GM19025 (cell line): ENCODE results near the gene LY6G6F.
"Not testable (repeated sequence)": the region's sequence is repeated elsewhere in the genome, so short reads cannot be mapped to it uniquely, and the experiment has no call there.

Experiments
- ATAC-seq: cut with Tn5 transposase; IDR thresholded peaks from one replicate; pipeline ENCODE4 v1.9.1; 2021; ENCODE audit warnings: mild to moderate bottlenecking, low read depth, moderate library complexity; ENCODE audit not compliant: unreplicated experiment

Gene LY6G6F

GRCh38 chr6:31701666-31702404 is 4.8 kb upstream of the LY6G6F start:
- no peak for ATAC-seq

- no peak for ATAC-seq
Observed at GRCh38 chr6:31702405-31702818, 4.3 kb upstream of the LY6G6F start.

- ATAC-seq: peak; percentile 92
Observed at GRCh38 chr6:31702819-31703716, 3.6 kb upstream of the LY6G6F start, which contains the start of gene ABHD16A. ABHD16A (minus strand) TSS chr6:31703324; CDS start chr6:31703281, 43 bp downstream.

- no peak for ATAC-seq
Observed at GRCh38 chr6:31705931-31706330, 735 bp upstream of the LY6G6F start.

GRCh38 chr6:31707701-31708100 is 1.0 kb downstream of the LY6G6F start:
- no peak for ATAC-seq

GRCh38 chr6:31708224-31708623 is 1.6 kb downstream of the LY6G6F start:
- ATAC-seq: no peak

GRCh38 chr6:31709157-31709556 is 2.5 kb downstream of the LY6G6F start:
- ATAC-seq: not testable (repeated sequence)

- ATAC-seq: no peak
Observed at GRCh38 chr6:31710523-31711219, 4.0 kb downstream of the LY6G6F start.

GRCh38 chr6:31711233-31711632 is 4.6 kb downstream of the LY6G6F start:
- ATAC-seq: no peak

GRCh38 chr6:31712296-31712695 is 5.6 kb downstream of the LY6G6F start:
- ATAC-seq: no peak

GRCh38 chr6:31713465-31713864 is 6.8 kb downstream of the LY6G6F start:
- no peak for ATAC-seq

GRCh38 chr6:31713991-31714684 is 7.5 kb downstream of the LY6G6F start:
- no peak for ATAC-seq

- no peak for ATAC-seq
Observed at GRCh38 chr6:31715022-31715958, 8.6 kb downstream of the LY6G6F start, which contains the start of gene LY6G6D. LY6G6D (plus strand) TSS chr6:31715348; CDS start chr6:31715356, 8 bp downstream.

- no peak for ATAC-seq
Observed at GRCh38 chr6:31717499-31718222, 11.0 kb downstream of the LY6G6F start.

- ATAC-seq: no peak
Observed at GRCh38 chr6:31718265-31718664, 11.6 kb downstream of the LY6G6F start.

- no peak for ATAC-seq
Observed at GRCh38 chr6:31719001-31719400, 12.3 kb downstream of the LY6G6F start.

GRCh38 chr6:31720196-31720770 is 13.6 kb downstream of the LY6G6F start:
- ATAC-seq: no peak

GRCh38 chr6:31721351-31722020 is 14.8 kb downstream of the LY6G6F start, which contains the start of gene LY6G6C:
LY6G6C (minus strand) TSS chr6:31721746; CDS start chr6:31721679, 67 bp downstream.
- no peak for ATAC-seq
